ENCODE results near the gene LIF. TPM values are rescaled to one million over a fixed set of nuclear protein-coding genes. Genes with fewer than 3 reads are reported as not detected.
A peak's percentile ranks its signal among the peaks of the same experiment; 100 is the strongest.

Gene LIF
- total RNA-seq, 2 experiments from 2014 or later: 0.17 to 0.30 TPM

GRCh38 chr22:30211124-30211820 is 35.3 kb downstream of the LIF start:
- no peak for TF ChIP-seq CTCF (IDR thresholded peaks at IDR 0.05)
- DNase-seq (no peak), ATAC-seq (ENCODE audit: poor library complexity) (no peak)
- Histone ChIP-seq H3K27ac (ENCODE audit: low read depth in 1 of 2, low read length in 2 of 2) (no peak overlapping the region), H3K4me3 (ENCODE audit: low read length) (no peak overlapping the region), H3K4me1 (ENCODE audit: insufficient read depth, low read length) (peaks cover 16% of the 10 kb centered on the region), H3K36me3 (ENCODE audit: insufficient read depth, low read length) (no peaks in the 10 kb centered on the region), H3K9me3 (ENCODE audit: control insufficient read depth in 1 of 2, insufficient read depth in 1 of 2, low read length in 2 of 2) (no peaks in the 10 kb centered on the region), H3K27me3 (ENCODE audit: control insufficient read depth in 1 of 2, insufficient read depth in 2 of 2, low read length in 2 of 2) (no peaks in the 10 kb centered on the region)
- no peaks in the 10 kb centered on the region for H3K27me3 Mint-ChIP-seq
- H3K4me3 Mint-ChIP-seq: no peak overlapping the region
- no peaks in the 10 kb centered on the region for H3K9me3 Mint-ChIP-seq
- intact Hi-C loops (cut with DNase I, micrococcal nuclease): no loop called here
- H3K4me1 Mint-ChIP-seq (ENCODE audit: low read depth): peaks cover 16% of the 10 kb centered on the region
- ChIA-PET POLR2A (no interaction called here), CTCF (no interaction called here)
- no peak overlapping the region for H3K27ac Mint-ChIP-seq
- no peaks in the 10 kb centered on the region for H3K36me3 Mint-ChIP-seq (ENCODE audit: low read depth)

- ATAC-seq (ENCODE audit: poor library complexity) (no peak), DNase-seq (peak in 2 of 14 experiments; percentile 17 to 43)
- no peak overlapping the region for H3K27ac ChIP-seq (ENCODE audit: low read depth in 1 of 2, low read length in 2 of 2)
- H3K4me1 Mint-ChIP-seq (ENCODE audit: low read depth): peaks cover 16% of the 10 kb centered on the region
- ChIA-PET CTCF (no interaction called here), POLR2A (no interaction called here)
- no peaks in the 10 kb centered on the region for H3K9me3 Mint-ChIP-seq
- no peak overlapping the region for H3K27ac Mint-ChIP-seq
- H3K36me3 ChIP-seq (ENCODE audit: insufficient read depth, low read length): no peaks in the 10 kb centered on the region
- TF ChIP-seq CTCF (IDR thresholded peaks at IDR 0.05): no peak
- no peaks in the 10 kb centered on the region for H3K9me3 ChIP-seq (ENCODE audit: control insufficient read depth in 1 of 2, insufficient read depth in 1 of 2, low read length in 2 of 2)
- no peaks in the 10 kb centered on the region for H3K36me3 Mint-ChIP-seq (ENCODE audit: low read depth)
- no peaks in the 10 kb centered on the region for H3K27me3 ChIP-seq (ENCODE audit: control insufficient read depth in 1 of 2, insufficient read depth in 2 of 2, low read length in 2 of 2)
- H3K4me3 Mint-ChIP-seq: no peak overlapping the region
- H3K4me3 ChIP-seq (ENCODE audit: low read length): no peak overlapping the region
- no peaks in the 10 kb centered on the region for H3K27me3 Mint-ChIP-seq
- intact Hi-C loops (cut with DNase I, micrococcal nuclease): no loop called here
- H3K4me1 ChIP-seq (ENCODE audit: insufficient read depth, low read length): peaks cover 16% of the 10 kb centered on the region
Observed at GRCh38 chr22:30210235-30210909, 36.2 kb downstream of the LIF start.

- Histone ChIP-seq H3K27ac (ENCODE audit: low read depth in 1 of 2, low read length in 2 of 2) (no peak overlapping the region), H3K27me3 (ENCODE audit: control insufficient read depth in 1 of 2, insufficient read depth in 2 of 2, low read length in 2 of 2) (no peaks in the 10 kb centered on the region), H3K36me3 (ENCODE audit: insufficient read depth, low read length) (no peaks in the 10 kb centered on the region), H3K4me1 (ENCODE audit: insufficient read depth, low read length) (peaks cover 16% of the 10 kb centered on the region), H3K4me3 (ENCODE audit: low read length) (no peak overlapping the region), H3K9me3 (ENCODE audit: control insufficient read depth in 1 of 2, insufficient read depth in 1 of 2, low read length in 2 of 2) (no peaks in the 10 kb centered on the region)
- TF ChIP-seq CTCF (IDR thresholded peaks at IDR 0.05): no peak
- H3K27me3 Mint-ChIP-seq: no peaks in the 10 kb centered on the region
- intact Hi-C loops (cut with DNase I, micrococcal nuclease): no loop called here
- peaks cover 13% of the 10 kb centered on the region for H3K4me1 Mint-ChIP-seq (ENCODE audit: low read depth)
- H3K4me3 Mint-ChIP-seq: no peak overlapping the region
- no peaks in the 10 kb centered on the region for H3K36me3 Mint-ChIP-seq (ENCODE audit: low read depth)
- H3K27ac Mint-ChIP-seq: no peak overlapping the region
- DNase-seq (no peak), ATAC-seq (ENCODE audit: poor library complexity) (no peak)
- H3K9me3 Mint-ChIP-seq: no peaks in the 10 kb centered on the region
- CTCF ChIA-PET: no interaction called here
- POLR2A ChIA-PET: no interaction called here
Observed at GRCh38 chr22:30209642-30210041, 36.9 kb downstream of the LIF start.

Measured in CD4-positive, alpha-beta T cell (primary cell).